Measurements from ENCODE around the gene RAMP2.
"Not testable (repeated sequence)": the region's sequence is repeated elsewhere in the genome, so short reads cannot be mapped to it uniquely, and the experiment has no call there.

The RAMP2 gene

DNA sequence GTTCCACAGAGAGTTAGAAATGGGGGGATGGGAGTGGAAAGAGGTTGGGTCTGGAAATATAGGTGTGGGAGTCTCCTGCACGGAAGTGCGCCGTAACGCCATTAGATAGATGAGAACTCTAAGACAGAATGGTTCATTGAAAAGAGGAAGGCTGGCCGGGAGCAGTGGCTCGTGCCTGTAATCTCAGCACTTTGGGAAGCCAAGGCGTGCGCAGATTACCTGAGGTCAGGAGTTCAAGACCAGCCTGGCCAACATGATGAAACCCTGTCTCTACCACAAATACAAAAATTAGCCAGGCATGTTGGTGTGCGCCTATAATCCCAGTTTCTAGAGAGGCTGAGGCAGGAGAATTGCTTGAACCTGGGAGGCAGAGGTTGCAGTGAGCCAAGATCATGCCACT is 7.0 kb downstream of the RAMP2 start:
- DNase-seq; H3K27ac ChIP-seq (ENCODE audit: insufficient read depth in 1 of 2, low read depth in 1 of 2, low read length in 2 of 2, poor library complexity in 1 of 2, severe bottlenecking in 2 of 2); H3K9me3 ChIP-seq (ENCODE audit: control extremely low read depth in 1 of 5, control insufficient read depth in 4 of 5, insufficient read depth in 2 of 5, low read depth in 1 of 5, low read length in 4 of 5); CTCF ChIA-PET; POLR2A ChIA-PET; H3K4me1 ChIP-seq (ENCODE audit: control extremely low read depth in 1 of 4, control insufficient read depth in 4 of 4, insufficient read depth in 4 of 4, low read length in 3 of 4); H3K27me3 ChIP-seq (replicated peaks in 2 of 5; ENCODE audit: control insufficient read depth in 4 of 5, insufficient read depth in 5 of 5, low read length in 4 of 5); H3K36me3 ChIP-seq (ENCODE audit: control insufficient read depth in 4 of 4, insufficient read depth in 4 of 4, low read length in 3 of 4); H3K4me3 ChIP-seq (ENCODE audit: control insufficient read depth in 1 of 7, extremely low read depth in 1 of 7, insufficient read depth in 4 of 7, low read depth in 2 of 7, low read length in 6 of 7): not testable (repeated sequence)
- WGBS (ENCODE audit: insufficient coverage) = 87% methylated on average over 4 of the region's 9 CpGs

DNA sequence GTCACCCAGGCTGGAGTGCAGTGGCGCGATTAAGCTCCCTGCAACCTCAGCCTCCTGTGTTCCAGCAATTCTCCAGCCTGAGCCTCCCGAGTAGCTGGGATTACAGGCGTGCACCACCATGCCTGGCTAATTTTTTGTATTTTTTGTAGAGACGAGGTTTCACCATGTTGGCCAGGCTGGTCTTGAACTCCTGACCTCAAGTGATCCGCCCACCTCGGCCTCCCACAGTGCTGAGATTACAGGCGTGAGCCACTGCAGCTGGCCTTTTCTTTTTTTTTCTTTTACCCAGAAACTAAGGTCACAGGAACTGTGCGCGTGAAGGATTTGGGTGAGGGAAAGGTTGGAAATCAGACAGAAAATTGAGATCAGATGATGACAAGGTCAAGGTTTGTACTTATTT is 8.9 kb downstream of the RAMP2 start:
- POLR2A ChIA-PET = not testable (repeated sequence)
- CTCF ChIA-PET = interaction anchor here (0.6 kb wide), 1 partner anchor 25 kb away, joined by 3 read pairs; no protein-coding TSS in a partner anchor

DNA sequence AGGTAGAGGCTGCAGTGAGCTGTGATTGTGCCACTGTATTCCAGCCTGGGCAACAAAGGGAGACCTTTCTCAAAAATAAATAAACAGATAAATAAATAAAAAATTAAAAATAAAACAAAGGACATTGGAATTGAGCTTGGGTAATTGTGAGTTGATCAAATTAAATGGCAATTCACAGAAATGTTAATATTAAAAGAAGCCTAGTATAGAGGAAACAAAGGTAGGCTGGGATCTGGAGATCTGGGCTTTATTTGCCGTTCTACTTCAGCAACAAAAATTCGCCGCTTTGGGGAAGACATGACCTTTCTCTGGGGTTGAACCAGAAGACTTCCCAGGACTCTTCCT is 11.9 kb downstream of the RAMP2 start:
- H3K4me1 ChIP-seq (ENCODE audit: control extremely low read depth in 1 of 4, control insufficient read depth in 4 of 4, insufficient read depth in 4 of 4, low read length in 3 of 4) = peaks cover 0 to 15% (median 14%) of the 10 kb centered on the region in 4 experiments
- H3K27me3 ChIP-seq (replicated peaks in 2 of 5; ENCODE audit: control insufficient read depth in 4 of 5, insufficient read depth in 5 of 5, low read length in 4 of 5) = peaks cover 0 to under 1% (median 0%) of the 10 kb centered on the region in 5 experiments
- H3K27ac ChIP-seq (ENCODE audit: insufficient read depth in 1 of 2, low read depth in 1 of 2, low read length in 2 of 2, poor library complexity in 1 of 2, severe bottlenecking in 2 of 2) = peak overlapping the region in 1 of 2 experiments; percentile 80
- peak overlapping the region; percentile 79 to 99 (median 91) for H3K4me3 ChIP-seq (ENCODE audit: control insufficient read depth in 1 of 7, extremely low read depth in 1 of 7, insufficient read depth in 4 of 7, low read depth in 2 of 7, low read length in 6 of 7)
- 3% methylated on average over 3 of the region's 3 CpGs for WGBS (ENCODE audit: insufficient coverage)
- ChIA-PET POLR2A (interaction anchor here (0.6 to 1.3 kb wide), 3 partner anchors 13 to 57 kb away, joined by 3 to 6 read pairs (median 4); partner anchors contain the start of gene BECN1), CTCF (interaction anchor here (0.8 to 2.2 kb wide), 5 partner anchors 9 to 194 kb away, joined by 3 to 10 read pairs (median 3); partner anchors contain the start of gene RAMP2)
- no peaks in the 10 kb centered on the region for H3K9me3 ChIP-seq (ENCODE audit: control extremely low read depth in 1 of 5, control insufficient read depth in 4 of 5, insufficient read depth in 2 of 5, low read depth in 1 of 5, low read length in 4 of 5)
- H3K36me3 ChIP-seq (ENCODE audit: control insufficient read depth in 4 of 4, insufficient read depth in 4 of 4, low read length in 3 of 4) = peaks cover 0 to 19% (median 12%) of the 10 kb centered on the region in 4 experiments
- DNase-seq = no peak

More for the DNA sequence above, 8.9 kb downstream of the RAMP2 start:
- H3K27ac ChIP-seq (ENCODE audit: insufficient read depth in 1 of 2, low read depth in 1 of 2, low read length in 2 of 2, poor library complexity in 1 of 2, severe bottlenecking in 2 of 2); H3K36me3 ChIP-seq (ENCODE audit: control insufficient read depth in 4 of 4, insufficient read depth in 4 of 4, low read length in 3 of 4); H3K9me3 ChIP-seq (ENCODE audit: control extremely low read depth in 1 of 5, control insufficient read depth in 4 of 5, insufficient read depth in 2 of 5, low read depth in 1 of 5, low read length in 4 of 5); H3K4me3 ChIP-seq (ENCODE audit: control insufficient read depth in 1 of 7, extremely low read depth in 1 of 7, insufficient read depth in 4 of 7, low read depth in 2 of 7, low read length in 6 of 7); DNase-seq; H3K27me3 ChIP-seq (replicated peaks in 2 of 5; ENCODE audit: control insufficient read depth in 4 of 5, insufficient read depth in 5 of 5, low read length in 4 of 5): not testable (repeated sequence)
- 90% methylated on average over 7 of the region's 10 CpGs for WGBS (ENCODE audit: insufficient coverage)
- H3K4me1 ChIP-seq (ENCODE audit: control extremely low read depth in 1 of 4, control insufficient read depth in 4 of 4, insufficient read depth in 4 of 4, low read length in 3 of 4) = peaks cover 0 to 15% (median 14%) of the 10 kb centered on the region in 4 experiments

- Histone ChIP-seq H3K4me1 (ENCODE audit: control extremely low read depth in 1 of 4, control insufficient read depth in 4 of 4, insufficient read depth in 4 of 4, low read length in 3 of 4) (peaks cover 0 to 15% (median 14%) of the 10 kb centered on the region in 4 experiments), H3K36me3 (ENCODE audit: control insufficient read depth in 4 of 4, insufficient read depth in 4 of 4, low read length in 3 of 4) (peaks cover 0 to 24% (median 14%) of the 10 kb centered on the region in 4 experiments), H3K4me3 (ENCODE audit: control insufficient read depth in 1 of 7, extremely low read depth in 1 of 7, insufficient read depth in 4 of 7, low read depth in 2 of 7, low read length in 6 of 7) (peak within 1 kb of the TSS; percentile 79 to 99 (median 91)), H3K27me3 (replicated peaks in 2 of 5; ENCODE audit: control insufficient read depth in 4 of 5, insufficient read depth in 5 of 5, low read length in 4 of 5) (no peaks in the 10 kb centered on the region), H3K9me3 (ENCODE audit: control extremely low read depth in 1 of 5, control insufficient read depth in 4 of 5, insufficient read depth in 2 of 5, low read depth in 1 of 5, low read length in 4 of 5) (no peaks in the 10 kb centered on the region), H3K27ac (ENCODE audit: insufficient read depth in 1 of 2, low read depth in 1 of 2, low read length in 2 of 2, poor library complexity in 1 of 2, severe bottlenecking in 2 of 2) (peak within 1 kb of the TSS in 1 of 2 experiments; percentile 80)
- DNase-seq = peak; percentile 43 to 58 (median 51)
- ChIA-PET CTCF (interaction anchor here (0.8 to 2.2 kb wide), 5 partner anchors 10 to 195 kb away, joined by 3 to 10 read pairs (median 3); partner anchors contain the start of gene RAMP2), POLR2A (interaction anchor here (0.6 to 1.3 kb wide), 5 partner anchors 12 to 177 kb away, joined by 3 to 6 read pairs (median 4); partner anchors contain the start of gene BECN1)
- WGBS (ENCODE audit: insufficient coverage) = 3% methylated on average over 18 of the region's 39 CpGs
Measured at GRCh38 chr17:42773290-42774035, 12.4 kb downstream of the RAMP2 start, which contains the start of gene VPS25. Gene VPS25, plus strand, starts transcription at chr17:42773449. Its CDS starts 27 bp downstream, at chr17:42773476.

DNA sequence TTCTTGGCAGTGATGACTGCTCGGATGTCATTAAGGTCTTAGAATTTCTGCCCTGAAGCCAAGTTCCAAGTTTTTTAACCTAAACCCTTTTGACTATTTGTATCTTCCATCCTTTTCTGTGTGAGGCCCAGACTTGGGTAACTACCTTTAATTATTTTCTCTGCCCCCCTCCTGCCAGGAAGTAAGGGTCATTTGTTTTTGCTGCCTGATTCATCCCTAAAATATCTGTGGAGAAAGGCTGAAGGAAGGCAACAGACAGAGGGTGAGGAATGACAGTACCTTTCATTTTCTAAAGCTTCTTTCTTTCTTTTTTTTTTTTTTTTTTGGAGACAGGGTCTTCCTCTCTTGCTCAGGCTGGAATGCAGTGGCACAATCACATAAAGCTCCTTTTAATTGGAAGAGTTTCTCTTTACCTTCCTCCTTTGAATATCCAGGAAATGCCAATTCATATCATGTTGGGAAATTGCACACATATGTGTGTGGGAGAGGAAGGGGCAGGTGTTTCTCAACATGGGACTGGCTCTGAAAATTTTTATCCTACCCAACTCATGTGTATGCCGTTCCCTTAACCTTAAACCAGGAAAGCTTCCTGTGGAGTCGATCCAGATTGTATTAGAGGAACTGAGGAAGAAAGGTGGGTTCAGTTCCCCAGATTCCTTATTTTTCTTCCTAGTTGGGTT is 13.2 kb downstream of the RAMP2 start:
- WGBS (ENCODE audit: insufficient coverage) = 88% methylated on average over 1 of the region's 3 CpGs
- no peaks in the 10 kb centered on the region for H3K9me3 ChIP-seq (ENCODE audit: control extremely low read depth in 1 of 5, control insufficient read depth in 4 of 5, insufficient read depth in 2 of 5, low read depth in 1 of 5, low read length in 4 of 5)
- no peak for DNase-seq
- POLR2A ChIA-PET = interaction anchor here (0.6 to 1.3 kb wide), 3 partner anchors 12 to 176 kb away, joined by 3 to 6 read pairs (median 4); no protein-coding TSS in a partner anchor
- peak overlapping the region; percentile 79 to 99 (median 91) for H3K4me3 ChIP-seq (ENCODE audit: control insufficient read depth in 1 of 7, extremely low read depth in 1 of 7, insufficient read depth in 4 of 7, low read depth in 2 of 7, low read length in 6 of 7)
- H3K36me3 ChIP-seq (ENCODE audit: control insufficient read depth in 4 of 4, insufficient read depth in 4 of 4, low read length in 3 of 4) = peaks cover 1 to 31% (median 20%) of the 10 kb centered on the region in 4 experiments
- CTCF ChIA-PET = interaction anchor here (0.8 to 2.2 kb wide), 3 partner anchors 11 to 31 kb away, joined by 3 to 10 read pairs (median 3); partner anchors contain the start of gene RAMP2
- H3K27me3 ChIP-seq (replicated peaks in 2 of 5; ENCODE audit: control insufficient read depth in 4 of 5, insufficient read depth in 5 of 5, low read length in 4 of 5) = peaks cover 0 to 2% (median 0%) of the 10 kb centered on the region in 5 experiments
- peak overlapping the region in 1 of 2 experiments; percentile 80 for H3K27ac ChIP-seq (ENCODE audit: insufficient read depth in 1 of 2, low read depth in 1 of 2, low read length in 2 of 2, poor library complexity in 1 of 2, severe bottlenecking in 2 of 2)
- H3K4me1 ChIP-seq (ENCODE audit: control extremely low read depth in 1 of 4, control insufficient read depth in 4 of 4, insufficient read depth in 4 of 4, low read length in 3 of 4) = peaks cover 0 to 15% (median 14%) of the 10 kb centered on the region in 4 experiments

DNA sequence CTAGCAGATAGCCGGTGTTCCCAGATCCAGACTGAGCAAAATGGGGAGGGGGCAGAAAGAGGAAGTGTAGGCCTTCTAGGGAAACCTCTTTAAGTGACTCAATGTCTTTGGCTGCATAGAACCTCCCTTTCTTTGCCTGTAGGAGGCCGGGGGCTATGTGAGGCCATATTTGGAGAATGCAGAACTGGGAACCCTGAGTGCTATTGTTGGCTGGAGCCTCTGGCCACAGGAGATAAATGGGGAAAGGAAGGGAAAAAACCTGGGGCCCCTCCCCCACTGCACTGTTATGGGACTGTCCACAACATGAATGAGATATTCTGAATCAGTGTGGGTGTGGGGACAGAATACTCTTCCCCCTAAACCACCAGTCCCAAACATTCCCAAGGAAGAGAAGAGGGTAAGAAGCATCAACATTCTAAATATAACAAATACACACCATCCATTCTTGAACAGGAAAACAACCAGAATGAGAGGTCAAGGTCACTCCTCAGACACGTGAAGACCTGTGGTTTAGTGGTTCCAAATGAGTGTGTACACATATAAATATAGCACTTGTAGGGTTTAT is 14.6 kb downstream of the RAMP2 start:
- 85% methylated on average over 3 of the region's 3 CpGs for WGBS (ENCODE audit: insufficient coverage)
- ChIA-PET POLR2A (no interaction called here), CTCF (no interaction called here)
- Histone ChIP-seq H3K27me3 (replicated peaks in 2 of 5; ENCODE audit: control insufficient read depth in 4 of 5, insufficient read depth in 5 of 5, low read length in 4 of 5) (peaks cover 0 to 14% (median 0%) of the 10 kb centered on the region in 5 experiments), H3K9me3 (ENCODE audit: control extremely low read depth in 1 of 5, control insufficient read depth in 4 of 5, insufficient read depth in 2 of 5, low read depth in 1 of 5, low read length in 4 of 5) (no peaks in the 10 kb centered on the region), H3K36me3 (ENCODE audit: control insufficient read depth in 4 of 4, insufficient read depth in 4 of 4, low read length in 3 of 4) (peaks cover 2 to 37% (median 25%) of the 10 kb centered on the region in 4 experiments), H3K4me1 (ENCODE audit: control extremely low read depth in 1 of 4, control insufficient read depth in 4 of 4, insufficient read depth in 4 of 4, low read length in 3 of 4) (peaks cover 0 to 22% (median 19%) of the 10 kb centered on the region in 4 experiments), H3K4me3 (ENCODE audit: control insufficient read depth in 1 of 7, extremely low read depth in 1 of 7, insufficient read depth in 4 of 7, low read depth in 2 of 7, low read length in 6 of 7) (no peak overlapping the region), H3K27ac (ENCODE audit: insufficient read depth in 1 of 2, low read depth in 1 of 2, low read length in 2 of 2, poor library complexity in 1 of 2, severe bottlenecking in 2 of 2) (peak overlapping the region in 1 of 2 experiments; percentile 3)
- DNase-seq = peak in 2 of 3 donors; percentile 59 to 68

Data from common myeloid progenitor, CD34-positive (primary cell).